Fibroblast of skin of scalp (primary cell): ENCODE data around the gene WDR87. TPM values are rescaled to one million over a fixed set of nuclear protein-coding genes. Genes with fewer than 3 reads are reported as not detected.

ENCODE experiments used
- DNase-seq: peaks from one replicate; pipeline ENCODE4 v3.0.0-alpha.2; 2013
- polyA plus RNA-seq, 2 experiments: library from polyadenylated mRNA; unstranded; fragments of 120-200 nt; gene quantifications; one replicate each; pipeline ENCODE4 v1.2.1, GENCODE V29; 2013; ENCODE audit not compliant: insufficient read length in 2 of 2

The WDR87 gene
- polyA plus RNA-seq (2013, experiment 1 of 2; ENCODE audit: insufficient read length): not detected
- not detected for polyA plus RNA-seq (2013, experiment 2 of 2; ENCODE audit: insufficient read length)

GRCh38 chr19:37905946-37906868 is at the start of gene WDR87:
Gene WDR87, minus strand, starts transcription at chr19:37906594. Its CDS starts 8,355 bp downstream, at chr19:37898239.
- DNase-seq: peak; percentile 22

GRCh38 chr19:37955986-37956385 is 49.6 kb upstream of the WDR87 start:
- DNase-seq: no peak

- no peak for DNase-seq
Observed at GRCh38 chr19:37954421-37954874, 48.1 kb upstream of the WDR87 start.

GRCh38 chr19:37953918-37954303 is 47.5 kb upstream of the WDR87 start:
- DNase-seq: no peak

GRCh38 chr19:37953171-37953917 is 47.0 kb upstream of the WDR87 start:
- DNase-seq: peak; percentile 70

- DNase-seq: no peak
Observed at GRCh38 chr19:37951816-37952210, 45.4 kb upstream of the WDR87 start.

GRCh38 chr19:37950471-37951175 is 44.2 kb upstream of the WDR87 start:
- no peak for DNase-seq

GRCh38 chr19:37948362-37948761 is 42.0 kb upstream of the WDR87 start:
- no peak for DNase-seq

GRCh38 chr19:37947778-37948177 is 41.4 kb upstream of the WDR87 start:
- DNase-seq: no peak

- no peak for DNase-seq
Observed at GRCh38 chr19:37946132-37946531, 39.7 kb upstream of the WDR87 start.

GRCh38 chr19:37943480-37943879 is 37.1 kb upstream of the WDR87 start:
- DNase-seq: no peak

GRCh38 chr19:37942516-37942902 is 36.1 kb upstream of the WDR87 start:
- DNase-seq: no peak

- DNase-seq: no peak
Observed at GRCh38 chr19:37941782-37942515, 35.6 kb upstream of the WDR87 start.

GRCh38 chr19:37938353-37938752 is 32.0 kb upstream of the WDR87 start:
- no peak for DNase-seq

GRCh38 chr19:37936886-37937285 is 30.5 kb upstream of the WDR87 start:
- no peak for DNase-seq

- no peak for DNase-seq
Observed at GRCh38 chr19:37936166-37936565, 29.8 kb upstream of the WDR87 start.

GRCh38 chr19:37935341-37935740 is 28.9 kb upstream of the WDR87 start:
- no peak for DNase-seq

GRCh38 chr19:37933937-37934358 is 27.6 kb upstream of the WDR87 start:
- DNase-seq: peak; percentile 86

- peak; percentile 34 for DNase-seq
Observed at GRCh38 chr19:37932985-37933936, 26.9 kb upstream of the WDR87 start.

GRCh38 chr19:37931881-37932655 is 25.7 kb upstream of the WDR87 start:
- peak; percentile 77 for DNase-seq
